Gastrocnemius medialis (tissue), 4 donors: ENCODE data around the gene PIR. TPM values are rescaled to one million over a fixed set of nuclear protein-coding genes. Genes with fewer than 3 reads are reported as not detected.
A peak's percentile ranks its signal among the peaks of the same experiment; 100 is the strongest.

Experiments used
- ATAC-seq, 2 donors: fragments of 150-250 bp; one replicate each; pipeline ENCODE4 v1.9.1; 2016
- DNase-seq, 2 donors: peaks; one replicate each; pipeline ENCODE4 v3.0.0-alpha.2; 2019
- H3K27ac ChIP-seq, 4 donors: fragments of 200-600 bp; sonication (generic); 1 replicate in 1 of 4; 2 replicates in 3 of 4; pipeline ENCODE4 v1.5.1; 2016 to 2018; ENCODE audit warnings: mild to moderate bottlenecking in 2 of 4, moderate library complexity in 1 of 4
- H3K27me3 ChIP-seq, 3 donors: fragments of 200-600 bp; sonication (generic) in 2 of 3; 1 replicate in 1 of 3; 2 replicates in 2 of 3; pipeline versions ENCODE4 v1.5.1 to v1.6.0; 2016 to 2019; ENCODE audit warnings: mild to moderate bottlenecking in 1 of 3, moderate library complexity in 1 of 3
- H3K36me3 ChIP-seq, 2 donors: fragments of 200-600 bp; sonication (generic) in 1 of 2; one replicate each; pipeline ENCODE4 v1.5.1; 2017 to 2018
- H3K4me1 ChIP-seq, 2 donors: fragments of 200-600 bp; sonication (generic) in 1 of 2; one replicate each; pipeline ENCODE4 v1.5.1; 2016 to 2017; ENCODE audit warnings: mild to moderate bottlenecking in 2 of 2
- H3K4me3 ChIP-seq, 4 donors: fragments of 200-600 bp; sonication (generic) in 3 of 4; 1 replicate in 1 of 4; 2 replicates in 3 of 4; pipeline ENCODE4 v1.5.1; 2016 to 2019; ENCODE audit warnings: mild to moderate bottlenecking in 2 of 4
- H3K9me3 ChIP-seq, 3 donors: fragments of 200-600 bp; sonication (generic) in 2 of 3; 1 replicate in 1 of 3; 2 replicates in 2 of 3; pipeline ENCODE4 v1.5.1; 2016 to 2019
- CTCF ChIP-seq, 5 experiments: fragments of 450-650 bp in 3 of 5; fragments of 200-600 bp in 2 of 5; sonication (generic) in 2 of 5; IDR thresholded peaks in 4 of 5; conservative IDR thresholded peaks in 1 of 5; 1 replicate in 4 of 5; 2 replicates in 1 of 5; pipeline ENCODE4 v1.5.1; 2016 to 2019; ENCODE audit warnings: antibody characterized with exemption in 5 of 5, mild to moderate bottlenecking in 3 of 5, moderate library complexity in 3 of 5
- POLR2A ChIP-seq, 2 donors: fragments of 450-650 bp; IDR thresholded peaks; one replicate each; pipeline ENCODE4 v1.6.1; 2017; ENCODE audit warnings: antibody characterized with exemption in 2 of 2, mild to moderate bottlenecking in 2 of 2, moderate library complexity in 2 of 2
- in situ Hi-C, 4 donors: fragments of 200-750 bp; cut with MboI; loops; one replicate each; pipeline versions ENCODE4 v1.15.0 to v1.8.0; 2017; ENCODE audit warnings: low sequenced_read_pairs in 4 of 4
- intact Hi-C: fragments of 100-400 bp; cut with DNase I; formaldehyde crosslinking; loops from one replicate; pipeline ENCODE4 v1.15.1; 2023; ENCODE audit warnings: low total_unique reads
- total RNA-seq, 4 donors: library from RNA; depleted of rRNA; stranded (reverse); fragments of >200 nt; gene quantifications; one replicate each; pipeline versions ENCODE4 v1.1.0 to v1.2.3, GENCODE V29; 2016

Gene PIR
- total RNA-seq, 4 donors from 2014 or later = 9.4 to 20.2 (median 14.2) TPM

GRCh38 chrX:15498741-15499140, 5.6 kb upstream of the PIR start:
- ATAC-seq = no peak
- intact Hi-C loops = loop anchor here (1.0 to 10.0 kb wide), 5 partner anchors 67 to 1366 kb away; partner anchors contain the start of gene PIGA
- H3K36me3 ChIP-seq = no peaks in the 10 kb centered on the region
- H3K4me1 ChIP-seq = no peaks in the 10 kb centered on the region
- no peak for DNase-seq
- H3K27ac ChIP-seq = no peak overlapping the region
- H3K9me3 ChIP-seq = no peaks in the 10 kb centered on the region
- no peak overlapping the region for H3K4me3 ChIP-seq
- TF ChIP-seq CTCF (IDR thresholded peaks at IDR 0.05 in 4 of 5, conservative IDR thresholded peaks at IDR 0.05 in 1 of 5) = no peak
- in situ Hi-C loops = loop anchor here in 3 of 4 donors (10.0 to 25.0 kb wide), 3 partner anchors 161 to 176 kb away; partner anchors contain the start of genes CLTRN (in 1 of the 3) and PIGA (in 1 of the 3)
- no peaks in the 10 kb centered on the region for H3K27me3 ChIP-seq

DNA sequence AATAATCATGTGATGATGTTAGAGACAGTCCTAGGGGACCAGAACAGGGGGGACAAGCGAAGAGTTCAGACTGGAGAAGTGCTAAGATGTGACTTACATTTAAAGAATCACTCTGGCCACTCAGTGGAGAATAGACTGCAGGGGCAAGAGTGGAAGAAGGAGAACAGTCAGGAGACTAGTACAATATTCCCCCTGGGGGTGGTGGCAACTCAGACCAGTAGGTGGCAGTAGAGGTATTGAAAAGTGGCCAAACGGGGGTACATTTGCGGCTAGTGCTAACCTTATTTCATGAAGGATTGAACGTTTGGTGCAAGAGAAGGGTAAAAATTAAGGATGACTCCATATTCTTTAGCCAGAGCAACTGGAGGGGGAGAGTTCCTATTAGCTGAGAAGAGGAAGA, 4.7 kb upstream of the PIR start:
- ATAC-seq = no peak
- Histone ChIP-seq H3K27me3 (no peaks in the 10 kb centered on the region), H3K4me3 (no peak overlapping the region), H3K4me1 (no peaks in the 10 kb centered on the region), H3K9me3 (no peaks in the 10 kb centered on the region), H3K27ac (no peak overlapping the region), H3K36me3 (no peaks in the 10 kb centered on the region)
- in situ Hi-C loops = loop anchor here in 3 of 4 donors (10.0 to 25.0 kb wide), 3 partner anchors 161 to 177 kb away; partner anchors contain the start of genes CLTRN (in 1 of the 3) and PIGA (in 1 of the 3)
- peak in 1 of 2 donors; percentile 25 for DNase-seq
- no peak for TF ChIP-seq POLR2A (IDR thresholded peaks at IDR 0.05)
- TF ChIP-seq CTCF (IDR thresholded peaks at IDR 0.05 in 4 of 5, conservative IDR thresholded peaks at IDR 0.05 in 1 of 5) = peak in 4 of 5 experiments; percentile 25 to 63 (median 42)
- intact Hi-C loops = loop anchor here (1.0 to 10.0 kb wide), 5 partner anchors 67 to 1367 kb away; partner anchors contain the start of gene PIGA

- Histone ChIP-seq H3K4me3 (no peak overlapping the region), H3K27ac (no peak overlapping the region), H3K36me3 (no peaks in the 10 kb centered on the region), H3K9me3 (no peaks in the 10 kb centered on the region), H3K27me3 (no peaks in the 10 kb centered on the region), H3K4me1 (no peaks in the 10 kb centered on the region)
- in situ Hi-C loops (loop anchor here in 3 of 4 donors (10.0 to 25.0 kb wide), 3 partner anchors 160 to 178 kb away; partner anchors contain the start of genes CLTRN (in 1 of the 3) and PIGA (in 1 of the 3)), intact Hi-C loops (loop anchor here (10.0 kb wide), 4 partner anchors 148 to 1368 kb away; partner anchors contain the start of gene PIGA)
- no peak for TF ChIP-seq CTCF (IDR thresholded peaks at IDR 0.05 in 4 of 5, conservative IDR thresholded peaks at IDR 0.05 in 1 of 5)
- no peak for TF ChIP-seq POLR2A (IDR thresholded peaks at IDR 0.05)
- ATAC-seq = no peak
- DNase-seq = no peak
Measured at GRCh38 chrX:15496824-15497223, 3.7 kb upstream of the PIR start.

GRCh38 chrX:15495801-15496200, 2.7 kb upstream of the PIR start:
- intact Hi-C loops = loop anchor here (10.0 kb wide), 4 partner anchors 149 to 1369 kb away; partner anchors contain the start of gene PIGA
- TF ChIP-seq CTCF (IDR thresholded peaks at IDR 0.05 in 4 of 5, conservative IDR thresholded peaks at IDR 0.05 in 1 of 5) (no peak), POLR2A (IDR thresholded peaks at IDR 0.05) (no peak)
- in situ Hi-C loops = loop anchor here in 3 of 4 donors (10.0 to 25.0 kb wide), 3 partner anchors 158 to 179 kb away; partner anchors contain the start of genes CLTRN (in 1 of the 3) and PIGA (in 1 of the 3)
- H3K36me3 ChIP-seq = peaks cover 0 to 3% of the 10 kb centered on the region in 2 donors
- no peak overlapping the region for H3K27ac ChIP-seq
- H3K27me3 ChIP-seq = no peaks in the 10 kb centered on the region
- no peaks in the 10 kb centered on the region for H3K9me3 ChIP-seq
- H3K4me3 ChIP-seq = no peak overlapping the region
- DNase-seq (no peak), ATAC-seq (no peak)
- no peaks in the 10 kb centered on the region for H3K4me1 ChIP-seq
